MM.1S (cell line): ENCODE results near the gene RAB31.

Experiments
- CTCF ChIP-seq: fragments of 300-600 bp; sonication (generic); IDR thresholded peaks from 2 replicates; pipeline ENCODE4 v1.5.1; 2016; ENCODE audit warnings: antibody characterized with exemption, low read length, mixed read lengths
- EZH2 ChIP-seq: fragments of 300-600 bp; sonication (generic); optimal IDR thresholded peaks from 2 replicates; pipeline ENCODE3; 2017; ENCODE audit warnings: low read depth, mild to moderate bottlenecking, antibody characterized with exemption, low read length, mixed read lengths

- TF ChIP-seq CTCF (no peak), EZH2 (no peak)
Observed at GRCh38 chr18:9874728-9875127, 166.6 kb downstream of the RAB31 start.
